ENCODE results near the gene VMO1. TPM values are rescaled to one million over a fixed set of nuclear protein-coding genes. Genes with fewer than 3 reads are reported as not detected.

Gene VMO1
- total and polyA plus RNA-seq, 9 donors: 0.69 to 3.5 (median 1.3) TPM; not detected in 1

DNA sequence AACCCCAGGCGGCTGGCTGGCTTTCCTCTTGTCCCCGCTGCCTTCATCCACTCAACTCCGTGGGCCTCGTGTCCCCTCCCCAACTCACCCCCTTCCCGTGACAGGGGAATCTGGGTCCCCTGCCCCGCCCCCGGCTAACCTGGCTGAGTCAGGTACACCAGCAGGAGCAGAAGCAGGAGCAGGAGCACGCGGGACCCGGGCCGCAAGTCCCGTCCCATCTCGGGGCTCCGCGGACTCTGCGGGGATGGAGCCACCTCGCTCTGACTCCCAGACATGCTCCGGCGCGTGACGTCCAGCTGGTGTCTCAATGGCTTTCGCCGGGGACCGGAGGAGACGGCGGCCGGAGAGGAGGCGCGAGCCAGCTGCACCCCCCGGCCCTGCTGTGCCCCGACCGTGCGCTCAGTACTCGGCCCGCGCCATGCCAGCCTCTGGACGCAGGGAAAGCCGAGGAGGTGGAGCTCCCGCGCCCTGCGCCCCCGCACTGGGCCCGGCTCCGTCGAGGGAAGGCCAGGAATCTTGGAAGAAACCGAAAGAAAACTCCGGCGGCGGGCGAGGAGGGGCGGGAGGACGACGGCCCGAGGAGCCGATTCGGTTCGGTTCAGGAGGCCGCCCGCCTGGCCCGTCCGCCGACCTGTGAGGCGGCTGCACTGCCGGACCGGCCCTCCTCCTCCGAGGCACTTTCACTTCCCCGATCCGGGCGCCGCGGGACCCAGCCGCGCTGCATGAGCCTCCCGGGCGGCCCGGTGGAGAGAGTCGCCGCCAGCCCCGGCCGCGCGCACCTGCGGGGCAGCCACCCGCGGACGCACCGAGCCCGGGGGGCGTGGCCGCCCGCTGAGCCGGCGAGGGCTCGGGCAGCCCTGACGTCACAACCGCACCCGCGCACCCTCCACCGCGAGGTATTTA lies 46.8 kb downstream of the VMO1 start, which contains the start of the genes CXCL16 and ZMYND15:
Gene CXCL16 (minus strand): TSS at position 807 of the 903 bp plus-strand sequence. CDS start 589 bp downstream, at position 218.
Gene ZMYND15 (plus strand): TSS at position 712 of the 903 bp plus-strand sequence. CDS start 716 bp downstream, outside the sequence.
- 0 to 1% (median 1%) methylated on average over 60 to 100 of the region's 100 CpGs for WGBS, 3 donors
- Histone ChIP-seq H3K27ac (peak within 1 kb of the TSS in 1 of 2 donors; percentile 46), H3K9me3 (no peaks in the 10 kb centered on the region), H3K4me3 (peak within 1 kb of the TSS; percentile 51), H3K27me3 (no peaks in the 10 kb centered on the region), H3K36me3 (no peaks in the 10 kb centered on the region), H3K4me1 (ENCODE audit: insufficient read depth) (peaks cover 5% of the 10 kb centered on the region)
- TF ChIP-seq CTCF (IDR thresholded peaks at IDR 0.05): no peak
- DNase-seq: peak; percentile 42 to 74 (median 57)
- intact Hi-C loops (cut with DNase I): loop anchor here in 1 of 4 donors (10.0 kb wide), 1 partner anchor 45 kb away; the partner anchor contains the start of genes GLTPD2 and VMO1

GRCh38 chr17:4738136-4739121 lies 47.7 kb downstream of the VMO1 start:
- Histone ChIP-seq H3K36me3 (no peaks in the 10 kb centered on the region), H3K9me3 (no peaks in the 10 kb centered on the region), H3K4me3 (peak overlapping the region; percentile 51), H3K27ac (no peak overlapping the region), H3K27me3 (no peaks in the 10 kb centered on the region), H3K4me1 (ENCODE audit: insufficient read depth) (peaks cover 5% of the 10 kb centered on the region)
- 30 to 33% (median 31%) methylated on average over 41 of the region's 41 CpGs for WGBS, 3 donors
- intact Hi-C loops (cut with DNase I): loop anchor here in 1 of 4 donors (10.0 kb wide), 1 partner anchor 46 kb away; the partner anchor contains the start of genes GLTPD2 and VMO1
- DNase-seq: no peak
- TF ChIP-seq EP300 (IDR thresholded peaks at IDR 0.05) (no peak), CTCF (IDR thresholded peaks at IDR 0.05) (no peak), POLR2A (IDR thresholded peaks at IDR 0.05) (no peak)

DNA sequence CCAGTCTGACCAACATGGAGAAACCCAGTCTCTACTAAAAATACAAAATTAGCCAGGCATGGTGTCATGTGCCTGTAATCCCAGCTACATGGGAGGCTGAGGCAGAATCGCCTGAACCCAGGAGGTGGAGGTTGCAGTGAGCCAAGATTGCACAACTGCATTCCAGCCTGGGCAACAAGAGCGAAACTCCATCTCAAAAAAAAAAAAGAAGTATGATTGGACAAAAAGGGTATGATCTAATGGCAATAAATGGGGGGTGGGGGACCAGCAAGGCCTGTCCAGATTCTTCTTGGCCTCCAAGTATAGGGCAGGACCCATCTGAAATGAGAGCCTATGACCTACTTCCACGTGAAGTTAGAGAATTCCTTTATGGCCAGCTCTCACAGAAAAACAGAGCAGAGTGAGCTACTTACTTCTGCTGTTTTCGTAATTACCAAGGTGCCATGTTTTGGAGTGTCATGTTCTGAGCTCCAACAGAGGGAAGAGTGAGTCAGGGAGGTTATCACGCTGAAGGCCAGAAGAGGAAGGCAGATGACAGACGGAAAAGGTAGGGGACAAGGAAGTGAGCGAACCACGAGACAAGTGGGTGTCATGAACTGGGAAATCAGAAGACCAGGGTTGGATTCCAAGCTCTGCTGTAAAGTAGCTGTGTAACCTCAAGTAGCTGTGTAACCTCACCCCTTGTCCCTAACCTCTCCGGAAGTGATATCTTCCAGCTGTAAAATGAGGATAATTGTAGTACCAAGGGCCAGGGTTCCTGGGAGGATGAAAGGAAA lies 50.1 kb downstream of the VMO1 start:
- WGBS, 3 donors: 62 to 74% (median 74%) methylated on average over 9 of the region's 9 CpGs
- TF ChIP-seq POLR2A (IDR thresholded peaks at IDR 0.05): no peak
- no peak for TF ChIP-seq EP300 (IDR thresholded peaks at IDR 0.05)
- no peak for TF ChIP-seq CTCF (IDR thresholded peaks at IDR 0.05)
- H3K36me3 ChIP-seq: no peaks in the 10 kb centered on the region
- H3K4me3 ChIP-seq: no peak overlapping the region
- DNase-seq: no peak
- H3K4me1 ChIP-seq (ENCODE audit: insufficient read depth): peaks cover 5% of the 10 kb centered on the region
- no peaks in the 10 kb centered on the region for H3K27me3 ChIP-seq
- intact Hi-C loops (cut with DNase I): loop anchor here in 1 of 4 donors (10.0 kb wide), 1 partner anchor 49 kb away; the partner anchor contains the start of genes GLTPD2 and VMO1
- H3K27ac ChIP-seq: no peak overlapping the region
- H3K9me3 ChIP-seq: no peaks in the 10 kb centered on the region

Other genes with a start within 250 kb of the VMO1 start
- gene MYBBP1A, start 231.0 kb downstream of the VMO1 start, total RNA-seq: 10 to 100 TPM; 18.5 to 71.4 (median 46.4) TPM
- 10 to 100 TPM; 12.7 to 24.3 TPM for gene MYBBP1A, start 231.0 kb downstream of the VMO1 start, polyA plus RNA-seq
- 10 to 100 TPM in 1 of 7 donors, 1 to 10 TPM in 4, under 1 TPM in 2; 0.58 to 31.5 (median 1.5) TPM for gene GGT6, start 225.8 kb downstream of the VMO1 start, total RNA-seq
- gene GGT6, start 225.8 kb downstream of the VMO1 start, polyA plus RNA-seq: under 1 TPM; 0.08 to 0.36 TPM
- 10 to 100 TPM in 5 of 7 donors, 1 to 10 TPM in 2; 3.7 to 34.3 (median 17.8) TPM for gene SMTNL2, start 201.8 kb downstream of the VMO1 start, total RNA-seq
- gene SMTNL2, start 201.8 kb downstream of the VMO1 start, polyA plus RNA-seq: 1 to 10 TPM; 4.7 to 4.8 TPM
- 1 to 10 TPM in 2 of 7 donors, under 1 TPM in 2, not detected in 3; 0.07 to 4.1 (median 1.4) TPM for gene ALOX15, start 144.7 kb downstream of the VMO1 start, total RNA-seq
- gene ALOX15, start 144.7 kb downstream of the VMO1 start, polyA plus RNA-seq: under 1 TPM; 0.17 to 0.58 TPM
- gene PELP1, start 82.2 kb downstream of the VMO1 start, total RNA-seq: 10 to 100 TPM; 19.2 to 75.0 (median 63.1) TPM
- gene PELP1, start 82.2 kb downstream of the VMO1 start, polyA plus RNA-seq: 10 to 100 TPM; 13.5 to 25.6 TPM
- 10 to 100 TPM; 13.4 to 38.2 (median 30.6) TPM for gene ARRB2, start 75.7 kb downstream of the VMO1 start, total RNA-seq
- 10 to 100 TPM; 16.4 to 40.6 TPM for gene ARRB2, start 75.7 kb downstream of the VMO1 start, polyA plus RNA-seq
- 10 to 100 TPM; 10.7 to 21.8 (median 15.4) TPM for gene MED11, start 54.9 kb downstream of the VMO1 start, total RNA-seq
- 10 to 100 TPM; 18.0 TPM for gene MED11, start 54.9 kb downstream of the VMO1 start, polyA plus RNA-seq
- gene ZMYND15, start 46.5 kb downstream of the VMO1 start, total RNA-seq: 1 to 10 TPM in 3 of 7 donors, under 1 TPM in 4; 0.36 to 1.4 (median 0.99) TPM
- under 1 TPM; 0.33 to 0.57 TPM for gene ZMYND15, start 46.5 kb downstream of the VMO1 start, polyA plus RNA-seq
- 10 to 100 TPM in 6 of 7 donors, 1 to 10 TPM in 1; 5.8 to 30.7 (median 16.8) TPM for gene CXCL16, start 46.4 kb downstream of the VMO1 start, total RNA-seq
- gene CXCL16, start 46.4 kb downstream of the VMO1 start, polyA plus RNA-seq: 10 to 100 TPM in 1 of 2 donors, 1 to 10 TPM in 1; 7.6 to 41.6 TPM
- under 1 TPM in 2 of 7 donors, not detected in 5; 0.31 to 0.83 TPM for gene TM4SF5, start 14.5 kb downstream of the VMO1 start, total RNA-seq
- not detected for gene TM4SF5, start 14.5 kb downstream of the VMO1 start, polyA plus RNA-seq
- not detected for gene GLTPD2, start 2.6 kb upstream of the VMO1 start, total RNA-seq
- not detected for gene GLTPD2, start 2.6 kb upstream of the VMO1 start, polyA plus RNA-seq
- gene PSMB6, start 9.8 kb upstream of the VMO1 start, total RNA-seq: 100 to 1,000 TPM in 1 of 7 donors, 10 to 100 TPM in 6; 74.6 to 123 (median 87.9) TPM
- gene PSMB6, start 9.8 kb upstream of the VMO1 start, polyA plus RNA-seq: 100 to 1,000 TPM in 1 of 2 donors, 10 to 100 TPM in 1; 87.8 to 111 TPM
- 10 to 100 TPM; 16.2 to 53.3 (median 42.7) TPM for gene PLD2, start 20.8 kb upstream of the VMO1 start, total RNA-seq
- 10 to 100 TPM; 20.3 to 31.4 TPM for gene PLD2, start 20.8 kb upstream of the VMO1 start, polyA plus RNA-seq
- 100 to 1,000 TPM in 4 of 7 donors, 10 to 100 TPM in 3; 37.6 to 177 (median 108) TPM for gene MINK1, start 47.0 kb upstream of the VMO1 start, total RNA-seq
- 10 to 100 TPM; 66.4 to 71.9 TPM for gene MINK1, start 47.0 kb upstream of the VMO1 start, polyA plus RNA-seq
- 10 to 100 TPM in 2 of 7 donors, 1 to 10 TPM in 5; 6.0 to 11.8 (median 8.6) TPM for gene C17orf107, start 113.2 kb upstream of the VMO1 start, total RNA-seq
- 1 to 10 TPM; 1.1 to 4.4 TPM for gene C17orf107, start 113.2 kb upstream of the VMO1 start, polyA plus RNA-seq
- 1 to 10 TPM in 4 of 7 donors, under 1 TPM in 3; 0.34 to 1.4 (median 1.0) TPM for gene CHRNE, start 116.7 kb upstream of the VMO1 start, total RNA-seq
- gene CHRNE, start 116.7 kb upstream of the VMO1 start, polyA plus RNA-seq: 1 to 10 TPM in 1 of 2 donors, under 1 TPM in 1; 0.53 to 1.1 TPM
- gene GP1BA, start 145.9 kb upstream of the VMO1 start, total RNA-seq: under 1 TPM in 1 of 7 donors, not detected in 6; 0.10 TPM
- under 1 TPM in 1 of 2 donors, not detected in 1; 0.04 TPM for gene GP1BA, start 145.9 kb upstream of the VMO1 start, polyA plus RNA-seq
- 10 to 100 TPM; 18.7 to 55.4 (median 42.3) TPM for gene SLC25A11, start 153.7 kb upstream of the VMO1 start, total RNA-seq
- gene SLC25A11, start 153.7 kb upstream of the VMO1 start, polyA plus RNA-seq: 10 to 100 TPM; 12.7 to 44.1 TPM
- gene RNF167, start 153.9 kb upstream of the VMO1 start, total RNA-seq: 10 to 100 TPM; 22.7 to 89.6 (median 78.1) TPM
- 100 to 1,000 TPM in 1 of 2 donors, 10 to 100 TPM in 1; 91.8 to 221 TPM for gene RNF167, start 153.9 kb upstream of the VMO1 start, polyA plus RNA-seq
- gene PFN1, start 162.2 kb upstream of the VMO1 start, total RNA-seq: 100 to 1,000 TPM; 201 to 415 (median 323) TPM
- 100 to 1,000 TPM; 254 to 542 TPM for gene PFN1, start 162.2 kb upstream of the VMO1 start, polyA plus RNA-seq
- 1 to 10 TPM; 2.5 to 6.1 (median 4.1) TPM for gene ENO3, start 164.8 kb upstream of the VMO1 start, total RNA-seq
- 1 to 10 TPM; 1.8 to 5.0 TPM for gene ENO3, start 164.8 kb upstream of the VMO1 start, polyA plus RNA-seq
- gene SPAG7, start 181.5 kb upstream of the VMO1 start, total RNA-seq: 10 to 100 TPM; 30.4 to 55.2 (median 38.6) TPM
- 10 to 100 TPM; 31.7 to 60.6 TPM for gene SPAG7, start 181.5 kb upstream of the VMO1 start, polyA plus RNA-seq
- 10 to 100 TPM; 10.2 to 71.2 (median 35.7) TPM for gene CAMTA2, start 201.3 kb upstream of the VMO1 start, total RNA-seq
- gene CAMTA2, start 201.3 kb upstream of the VMO1 start, polyA plus RNA-seq: 10 to 100 TPM; 21.6 to 33.0 TPM
- gene INCA1, start 211.2 kb upstream of the VMO1 start, total RNA-seq: 1 to 10 TPM in 6 of 7 donors, under 1 TPM in 1; 0.95 to 5.0 (median 1.9) TPM
- gene INCA1, start 211.2 kb upstream of the VMO1 start, polyA plus RNA-seq: 1 to 10 TPM; 1.5 to 2.8 TPM
- gene KIF1C, start 211.6 kb upstream of the VMO1 start, total RNA-seq: 100 to 1,000 TPM in 4 of 7 donors, 10 to 100 TPM in 3; 17.5 to 129 (median 105) TPM
- gene KIF1C, start 211.6 kb upstream of the VMO1 start, polyA plus RNA-seq: 10 to 100 TPM; 31.5 to 60.1 TPM
- 1 to 10 TPM in 1 of 7 donors, under 1 TPM in 3, not detected in 3; 0.08 to 1.0 (median 0.19) TPM for gene SLC52A1, start 249.1 kb upstream of the VMO1 start, total RNA-seq
- gene SLC52A1, start 249.1 kb upstream of the VMO1 start, polyA plus RNA-seq: not detected

Measured in ovary (tissue), 9 donors.